H1 (cell line): ENCODE measurements around the gene TCF4. TPM values are rescaled to one million over a fixed set of nuclear protein-coding genes. Genes with fewer than 3 reads are reported as not detected.

Source experiments
- CTCF ChIA-PET: fragments of 300-600 bp; sonication (Branson Sonifier 250); formaldehyde crosslinking; loops from one replicate; lab custom pipeline; 2021; ENCODE audit not compliant: partially characterized antibody; lab: Charles Lee
- POLR2A ChIA-PET: fragments of 300-600 bp; sonication (Branson Sonifier 250); formaldehyde crosslinking; loops from one replicate; lab custom pipeline; 2021; ENCODE audit warnings: inconsistent platforms; ENCODE audit not compliant: partially characterized antibody; lab: Charles Lee
- DNase-seq, 2 experiments: peaks; one replicate each; pipeline versions ENCODE4 v3.0.0 to v3.0.0-alpha.2; 2010 to 2022; ENCODE audit warnings: low spot score in 2 of 2, low read depth in 1 of 2, mixed read lengths in 1 of 2
- FAIRE-seq: peaks from 2 replicates; lab custom pipeline; 2011; peaks lifted over from hg19 to GRCh38; lab: Jason Lieb, UNC
- H2AFZ ChIP-seq: 2 replicates; pipeline ENCODE4 v1.8.1; 2012; ENCODE audit warnings: low read length, inconsistent platforms
- H2AK5ac ChIP-seq: 2 replicates; pipeline ENCODE4 v1.6.1; 2013; ENCODE audit warnings: low read depth, low read length
- H2BK120ac ChIP-seq: replicated peaks from 2 replicates; pipeline ENCODE3; 2013; ENCODE audit warnings: low read depth, low read length, inconsistent platforms
- H2BK12ac ChIP-seq: 2 replicates; pipeline ENCODE4 v1.6.1; 2013; ENCODE audit warnings: low read depth, low read length
- H2BK15ac ChIP-seq: 2 replicates; pipeline ENCODE4 v1.6.1; 2013; ENCODE audit warnings: low read length
- H2BK20ac ChIP-seq: 2 replicates; pipeline ENCODE4 v1.6.1; 2013; ENCODE audit warnings: low read length
- H2BK5ac ChIP-seq: 2 replicates; pipeline ENCODE4 v1.6.1; 2013; ENCODE audit warnings: low read depth, low read length
- H3K14ac ChIP-seq: 2 replicates; pipeline ENCODE4 v1.6.1; 2013; ENCODE audit warnings: inconsistent platforms; ENCODE audit not compliant: insufficient read length
- H3K18ac ChIP-seq: 2 replicates; pipeline ENCODE4 v1.6.1; 2013; ENCODE audit warnings: low read length; ENCODE audit errors: extremely low read depth
- H3K23ac ChIP-seq: 2 replicates; pipeline ENCODE4 v1.6.1; 2013; ENCODE audit warnings: inconsistent platforms; ENCODE audit not compliant: insufficient read length
- H3K23me2 ChIP-seq: 2 replicates; pipeline ENCODE4 v1.6.1; 2013; ENCODE audit warnings: low read depth, low read length
- H3K27ac ChIP-seq: 2 replicates; pipeline ENCODE4 v1.6.1; 2011; ENCODE audit warnings: low read depth, low read length, inconsistent platforms
- H3K27me3 ChIP-seq, 4 experiments: replicated peaks in 1 of 4; 1 replicate in 1 of 4; 2 replicates in 3 of 4; pipeline versions ENCODE4 v1.6.1 to v1.8.1; 2011 to 2013; ENCODE audit warnings: low read length in 3 of 4, mild to moderate bottlenecking in 3 of 4, inconsistent platforms in 2 of 4, mixed read lengths in 2 of 4, moderate library complexity in 1 of 4; ENCODE audit not compliant: control insufficient read depth in 3 of 4, insufficient read depth in 3 of 4; ENCODE audit errors: extremely low read depth in 1 of 4
- H3K36me3 ChIP-seq, 4 experiments: 2 replicates each; pipeline versions ENCODE4 v1.6.1 to v1.8.1; 2011 to 2013; ENCODE audit warnings: mild to moderate bottlenecking in 4 of 4, low read length in 3 of 4, moderate library complexity in 2 of 4, control low read depth in 1 of 4, inconsistent platforms in 1 of 4; ENCODE audit not compliant: insufficient read depth in 4 of 4, control insufficient read depth in 2 of 4
- H3K4ac ChIP-seq: replicated peaks from 2 replicates; pipeline ENCODE3; 2013; ENCODE audit warnings: low read length, low read depth, mixed read lengths, inconsistent platforms; ENCODE audit not compliant: insufficient read length
- H3K4me1 ChIP-seq, 4 experiments: replicated peaks in 1 of 4; 1 replicate in 1 of 4; 2 replicates in 3 of 4; pipeline versions ENCODE4 v1.6.1 to v1.8.1; 2011 to 2013; ENCODE audit warnings: low read length in 3 of 4, inconsistent platforms in 2 of 4, mixed read lengths in 1 of 4; ENCODE audit not compliant: insufficient read depth in 4 of 4, control insufficient read depth in 3 of 4
- H3K4me2 ChIP-seq, 2 experiments: 2 replicates each; pipeline versions ENCODE4 v1.6.1 to v1.8.1; 2011 to 2013; ENCODE audit warnings: low read depth in 2 of 2, low read length in 2 of 2, control low read depth in 1 of 2, inconsistent platforms in 1 of 2, mild to moderate bottlenecking in 1 of 2; ENCODE audit not compliant: insufficient read depth in 1 of 2
- H3K4me3 ChIP-seq, 4 experiments: fragments of 200-600, 300-600 bp in 1 of 4; sonication (generic), shearing (Covaris generic), sonication (Bioruptor Twin) in 1 of 4; 2 replicates each; pipeline versions ENCODE4 v1.5.1 to v1.8.1; 2011 to 2016; ENCODE audit warnings: low read length in 4 of 4, low read depth in 3 of 4, control low read depth in 2 of 4, inconsistent platforms in 2 of 4, mild to moderate bottlenecking in 2 of 4, mixed read lengths in 1 of 4, moderate library complexity in 1 of 4; ENCODE audit not compliant: insufficient read depth in 2 of 4; ENCODE audit errors: extremely low read depth in 1 of 4
- H3K56ac ChIP-seq: replicated peaks from 2 replicates; pipeline ENCODE3; 2013; ENCODE audit warnings: low read depth, mild to moderate bottlenecking, mixed read lengths, low read length, inconsistent platforms; ENCODE audit not compliant: insufficient read length
- H3K79me1 ChIP-seq: 2 replicates; pipeline ENCODE4 v1.6.1; 2013; ENCODE audit warnings: low read depth, low read length, control low read depth
- H3K79me2 ChIP-seq, 2 experiments: 2 replicates each; pipeline versions ENCODE4 v1.6.1 to v1.8.1; 2012 to 2013; ENCODE audit warnings: low read length in 2 of 2, mild to moderate bottlenecking in 2 of 2, inconsistent platforms in 1 of 2; ENCODE audit not compliant: insufficient read depth in 2 of 2, control insufficient read depth in 1 of 2
- H3K9ac ChIP-seq, 4 experiments: replicated peaks in 1 of 4; 1 replicate in 1 of 4; 2 replicates in 3 of 4; pipeline versions ENCODE4 v1.6.1 to v1.8.1; 2011 to 2013; ENCODE audit warnings: low read depth in 3 of 4, low read length in 3 of 4, control low read depth in 2 of 4, mild to moderate bottlenecking in 2 of 4, moderate library complexity in 2 of 4, inconsistent platforms in 1 of 4; ENCODE audit errors: extremely low read depth in 1 of 4
- H3K9me3 ChIP-seq, 2 experiments: 2 replicates each; pipeline versions ENCODE4 v1.6.1 to v1.8.1; 2012 to 2013; ENCODE audit warnings: mild to moderate bottlenecking in 2 of 2, moderate library complexity in 2 of 2, control low read depth in 1 of 2, inconsistent platforms in 1 of 2, low read depth in 1 of 2, low read length in 1 of 2, mixed read lengths in 1 of 2; ENCODE audit not compliant: insufficient read depth in 2 of 2
- H4K20me1 ChIP-seq, 2 experiments: replicated peaks in 1 of 2; 2 replicates each; pipeline versions ENCODE3 to v1.8.1; 2011 to 2013; ENCODE audit warnings: inconsistent platforms in 2 of 2, low read length in 2 of 2, mild to moderate bottlenecking in 1 of 2; ENCODE audit not compliant: insufficient read depth in 2 of 2, control insufficient read depth in 1 of 2
- H4K5ac ChIP-seq: 2 replicates; pipeline ENCODE4 v1.6.1; 2013; ENCODE audit warnings: low read length, low read depth, mixed read lengths, inconsistent platforms; ENCODE audit not compliant: insufficient read length
- H4K8ac ChIP-seq: 2 replicates; pipeline ENCODE4 v1.8.0; 2013; ENCODE audit warnings: mild to moderate bottlenecking, moderate library complexity, low read length, inconsistent platforms; ENCODE audit not compliant: insufficient read depth; ENCODE audit errors: extremely low read depth
- H4K91ac ChIP-seq: replicated peaks from 2 replicates; pipeline ENCODE3; 2013; ENCODE audit warnings: low read length, mixed read lengths, inconsistent platforms; ENCODE audit not compliant: insufficient read length
- ATF3 ChIP-seq: IDR thresholded peaks from 2 replicates; pipeline ENCODE4 v1.6.1; 2011; ENCODE audit warnings: low read depth, mild to moderate bottlenecking, low read length; ENCODE audit not compliant: insufficient read depth
- BRCA1 ChIP-seq: IDR thresholded peaks from 2 replicates; pipeline ENCODE4 v1.6.1; 2012; ENCODE audit warnings: low read depth, low read length, improper control_type of control experiment
- CREB1 ChIP-seq: IDR thresholded peaks from 2 replicates; pipeline ENCODE4 v1.6.1; 2012; ENCODE audit warnings: inconsistent platforms
- EP300 ChIP-seq, 2 experiments: IDR thresholded peaks; 1 replicate in 1 of 2; 2 replicates in 1 of 2; pipeline ENCODE4 v1.6.1; 2011 to 2012; ENCODE audit warnings: low read depth in 2 of 2, low read length in 2 of 2, mild to moderate bottlenecking in 2 of 2, borderline replicate concordance in 1 of 2, inconsistent platforms in 1 of 2, moderate library complexity in 1 of 2
- JUN ChIP-seq: IDR thresholded peaks from 2 replicates; pipeline ENCODE4 v1.6.1; 2011; ENCODE audit warnings: low read depth, mild to moderate bottlenecking, improper control_type of control experiment, low read length
- MAFK ChIP-seq: IDR thresholded peaks from 2 replicates; pipeline ENCODE4 v1.6.1; 2012; ENCODE audit warnings: low read depth, mild to moderate bottlenecking, improper control_type of control experiment, low read length
- NANOG ChIP-seq: IDR thresholded peaks from 2 replicates; pipeline ENCODE4 v1.6.1; 2011; ENCODE audit warnings: low read length, low read depth, mild to moderate bottlenecking, inconsistent platforms; ENCODE audit not compliant: insufficient read depth, poor library complexity, severe bottlenecking
- POLR2AphosphoS5 ChIP-seq: IDR thresholded peaks from 2 replicates; pipeline ENCODE4 v1.6.1; 2011; ENCODE audit warnings: low read depth, low read length
- RAD21 ChIP-seq, 2 experiments: IDR thresholded peaks in 1 of 2; conservative IDR thresholded peaks in 1 of 2; 2 replicates each; pipeline ENCODE4 v1.6.1; 2011; ENCODE audit warnings: low read depth in 2 of 2, low read length in 2 of 2, improper control_type of control experiment in 1 of 2, inconsistent platforms in 1 of 2, mild to moderate bottlenecking in 1 of 2, moderate library complexity in 1 of 2
- TAF1 ChIP-seq: IDR thresholded peaks from 2 replicates; pipeline ENCODE4 v1.6.1; 2011; ENCODE audit warnings: mild to moderate bottlenecking, low read depth, low read length
- YY1 ChIP-seq: IDR thresholded peaks from 2 replicates; pipeline ENCODE4 v1.6.1; 2011; ENCODE audit warnings: low read depth, mild to moderate bottlenecking, low read length
- polyA plus RNA-seq, 7 experiments: library from polyadenylated mRNA; depleted of rRNA in 3 of 7; stranded (reverse) in 5 of 7; unstranded in 2 of 7; fragments of >200 nt in 5 of 7; fragments of 200-250 nt in 2 of 7; gene quantifications; 1 replicate in 5 of 7; 2 replicates in 1 of 7; 4 replicates in 1 of 7; pipeline versions ENCODE4 v1.2.1 to v1.2.3, GENCODE V29; 2011 to 2013; ENCODE audit warnings: missing spikeins in 2 of 7, mixed read lengths in 2 of 7
- total RNA-seq: library from RNA; stranded (reverse); fragmentation: NEBNext Ultra II Directional; extraction: Animal tissue kit (Norgen Biotek cat#: 25700); gene quantifications from 2 replicates; pipeline ENCODE4 v1.2.1, GENCODE V29; 2021

The TCF4 gene
- total and polyA plus RNA-seq, 2 of the 8 experiments (the other 6 are each of a cell fraction or from before 2014, with no cell fraction given), result 59.3 to 118 TPM

- Histone ChIP-seq H3K23ac (no peak overlapping the region), H4K5ac (no peak overlapping the region), H3K23me2 (no peaks in the 10 kb centered on the region), H3K9ac (no peak overlapping the region), H3K27ac (no peak overlapping the region), H3K79me2 (peaks cover 3 to 96% of the 10 kb centered on the region in 2 experiments; a peak in 3 of 4 replicates), H2BK20ac (no peak overlapping the region), H3K27me3 (no peaks in the 10 kb centered on the region), H3K4ac (no peak overlapping the region), H3K9me3 (no peaks in the 10 kb centered on the region), H2AFZ (no peak overlapping the region), H3K79me1 (no peaks in the 10 kb centered on the region; the same call in 1 of the 2 replicates), H3K4me1 (peaks cover 2 to 12% (median 9%) of the 10 kb centered on the region in 4 experiments; a peak in 5 of 7 replicates), H3K36me3 (no peaks in the 10 kb centered on the region), H3K56ac (no peak overlapping the region), H4K20me1 (no peaks in the 10 kb centered on the region), H4K91ac (no peak overlapping the region), H3K4me2 (no peak overlapping the region), H3K4me3 (no peak overlapping the region), H2BK15ac (no peak overlapping the region), H2BK5ac (no peak overlapping the region), H2BK12ac (no peak overlapping the region), H2BK120ac (no peak overlapping the region), H2AK5ac (no peak overlapping the region), H3K18ac (no peak overlapping the region), H3K14ac (no peak overlapping the region), H4K8ac (no peak overlapping the region)
- DNase-seq (no peak), FAIRE-seq (peak; percentile 50)
- ChIA-PET CTCF (no interaction called here), POLR2A (no interaction called here)
- TF ChIP-seq ATF3 (no peak), RAD21 (IDR thresholded peaks at IDR 0.05 in 1 of 2, conservative IDR thresholded peaks at IDR 0.05 in 1 of 2; ENCODE audit: low read depth in 2 of 2, low read length in 2 of 2) (no peak), BRCA1 (no peak), POLR2AphosphoS5 (no peak), YY1 (no peak), TAF1 (no peak), NANOG (no peak), JUN (no peak), MAFK (no peak), EP300 (IDR thresholded peaks at IDR 0.05; ENCODE audit: borderline replicate concordance in 1 of 2, low read depth in 2 of 2, low read length in 2 of 2) (no peak), CREB1 (no peak)
Measured at GRCh38 chr18:55525845-55526244, 62.1 kb downstream of the TCF4 start.
